Stimulated activated CD8-positive, alpha-beta memory T cell treated with anti-CD3 and anti-CD28 coated beads, Interleukin-4, amount 100 ng/mL, for 1 hour (primary cell): ENCODE results near the gene RNF220.
"Not testable (repeated sequence)": the region's sequence is repeated elsewhere in the genome, so short reads cannot be mapped to it uniquely, and the experiment has no call there.

Experiments used
- DNase-seq, 2 donors: peaks; one replicate each; pipeline ENCODE4 v3.0.0-alpha.2; 2020; ENCODE audit warnings: low read depth in 2 of 2, low spot score in 1 of 2

The RNF220 gene

DNA sequence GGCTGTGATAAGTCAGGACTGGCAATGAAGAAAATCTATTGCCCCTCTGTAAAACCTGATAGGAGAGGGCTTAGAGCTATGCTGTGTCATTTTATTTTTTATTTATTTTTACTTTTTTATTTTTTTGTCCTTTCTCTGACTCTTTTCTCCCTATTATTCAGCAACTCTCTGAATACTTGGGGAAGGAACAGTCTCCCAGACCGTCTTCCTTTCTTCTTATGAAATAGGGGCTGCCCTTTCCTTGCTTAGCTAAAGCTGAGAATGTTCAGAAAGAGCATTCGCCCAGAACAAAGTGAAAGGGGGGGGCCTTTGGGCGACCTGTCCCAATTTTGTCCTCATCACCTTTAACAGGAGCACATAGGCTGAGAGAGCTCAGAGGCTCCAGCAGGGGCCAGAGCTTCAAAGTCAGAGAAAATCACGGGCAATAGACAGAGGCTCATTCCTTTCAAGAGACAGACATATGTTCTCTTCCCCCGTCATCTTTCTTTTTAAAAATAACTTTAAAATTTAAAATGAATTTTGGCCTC lies 80.9 kb downstream of the RNF220 start:
- DNase-seq, result no peak

DNA sequence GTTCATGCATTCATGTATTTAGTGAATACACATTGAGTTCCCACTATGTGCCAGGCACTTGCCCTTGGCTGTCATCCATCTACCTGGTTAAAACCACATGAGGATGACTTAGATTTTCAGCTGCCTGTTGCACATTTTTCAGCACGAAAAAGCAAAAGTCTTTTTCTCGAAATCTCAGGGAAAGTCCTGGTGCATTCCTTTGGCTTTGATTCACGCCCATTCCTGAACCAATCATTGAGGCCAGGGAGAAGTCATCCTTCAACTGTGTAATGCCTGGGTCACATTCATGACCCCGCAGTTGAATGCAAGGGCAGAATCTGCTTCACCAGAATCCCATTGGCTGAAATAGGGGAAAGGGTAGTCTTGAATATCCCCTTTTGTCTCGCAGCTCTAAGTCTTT lies 84.4 kb downstream of the RNF220 start:
- no peak for DNase-seq

DNA sequence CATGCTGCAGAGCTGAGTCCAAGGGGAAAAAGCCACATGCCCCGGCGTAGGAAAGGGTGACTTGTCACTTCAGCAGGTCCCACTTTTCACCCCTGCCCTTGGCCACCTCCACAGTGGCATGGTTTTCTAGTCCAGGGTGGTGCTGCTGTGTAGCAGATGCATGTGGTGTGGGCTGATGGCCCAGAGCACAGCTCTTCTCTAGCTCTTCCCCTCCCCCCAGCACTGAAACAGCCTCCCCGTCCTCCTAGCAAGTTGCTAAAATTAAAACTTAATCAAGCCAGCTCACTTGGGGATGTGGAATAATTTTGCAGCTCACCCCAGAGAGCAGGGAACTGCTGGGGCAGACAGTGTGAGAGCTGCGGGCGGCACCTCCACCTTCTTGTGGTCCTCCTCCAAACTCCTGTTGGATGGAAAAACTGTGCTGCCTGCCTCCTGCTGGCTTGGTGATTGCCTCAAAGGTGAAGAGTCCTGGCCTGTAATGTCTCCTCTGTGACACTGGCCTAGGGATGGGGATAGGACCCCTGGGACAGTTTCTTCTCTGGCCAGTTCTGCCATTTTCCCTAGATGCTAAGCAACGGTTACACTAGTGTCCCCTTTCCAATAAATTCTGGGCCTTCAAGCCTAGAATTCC lies 91.6 kb downstream of the RNF220 start:
- DNase-seq, result no peak

DNA sequence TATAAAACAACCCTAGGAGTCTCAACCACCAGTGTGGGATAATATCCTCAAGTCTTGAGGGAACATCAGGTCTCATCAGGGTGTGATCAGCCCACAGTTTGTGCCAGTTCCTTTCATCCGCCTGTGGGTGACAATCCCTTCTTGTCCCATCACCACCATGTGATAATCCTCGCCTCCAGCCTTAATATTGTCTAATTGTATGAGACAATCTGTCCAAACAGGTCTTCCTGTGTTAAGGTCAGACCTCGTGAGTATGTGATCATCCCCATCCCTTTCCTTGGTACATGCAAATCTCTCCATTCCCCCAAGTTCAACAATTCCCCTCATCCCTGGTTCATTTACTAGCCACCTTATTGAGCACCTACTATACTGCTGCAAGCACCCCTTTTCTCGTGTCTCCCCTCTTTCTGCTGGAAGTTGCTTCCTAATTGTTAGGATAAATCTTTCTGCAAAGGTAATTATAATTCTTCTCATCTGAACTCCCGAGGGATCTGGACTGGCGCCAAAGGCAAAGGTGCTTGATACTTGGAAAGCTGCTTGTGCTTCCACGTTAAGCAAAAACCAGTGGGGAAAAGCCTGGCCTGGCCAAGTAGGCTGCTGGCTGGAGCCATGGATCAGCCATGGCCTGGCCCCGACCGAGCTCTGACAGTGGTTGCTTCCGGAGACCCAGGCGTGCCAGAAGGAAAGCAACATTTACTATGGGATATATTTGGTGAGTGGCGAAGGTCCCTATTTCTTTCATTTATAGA lies 92.5 kb downstream of the RNF220 start:
- DNase-seq, result no peak

DNA sequence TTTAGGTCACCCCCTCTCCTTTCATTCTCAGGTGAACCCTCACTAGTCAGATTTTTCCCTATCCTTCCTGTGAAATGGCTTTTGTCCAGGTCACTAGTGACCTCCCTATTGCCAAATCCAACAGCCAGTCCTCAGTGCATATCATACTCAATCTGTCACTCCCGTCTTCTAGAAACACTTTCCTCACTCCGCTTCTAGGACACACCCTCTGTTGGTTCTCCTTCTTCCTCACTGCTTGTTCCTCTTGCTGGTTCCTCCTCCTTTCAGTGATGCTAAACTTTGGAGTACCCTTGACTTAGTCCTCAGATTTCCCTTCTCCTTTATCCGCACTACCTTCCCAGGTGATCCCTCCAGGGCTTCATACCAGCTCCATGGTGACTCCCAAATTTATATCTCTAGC lies 94.3 kb downstream of the RNF220 start:
- no peak for DNase-seq

DNA sequence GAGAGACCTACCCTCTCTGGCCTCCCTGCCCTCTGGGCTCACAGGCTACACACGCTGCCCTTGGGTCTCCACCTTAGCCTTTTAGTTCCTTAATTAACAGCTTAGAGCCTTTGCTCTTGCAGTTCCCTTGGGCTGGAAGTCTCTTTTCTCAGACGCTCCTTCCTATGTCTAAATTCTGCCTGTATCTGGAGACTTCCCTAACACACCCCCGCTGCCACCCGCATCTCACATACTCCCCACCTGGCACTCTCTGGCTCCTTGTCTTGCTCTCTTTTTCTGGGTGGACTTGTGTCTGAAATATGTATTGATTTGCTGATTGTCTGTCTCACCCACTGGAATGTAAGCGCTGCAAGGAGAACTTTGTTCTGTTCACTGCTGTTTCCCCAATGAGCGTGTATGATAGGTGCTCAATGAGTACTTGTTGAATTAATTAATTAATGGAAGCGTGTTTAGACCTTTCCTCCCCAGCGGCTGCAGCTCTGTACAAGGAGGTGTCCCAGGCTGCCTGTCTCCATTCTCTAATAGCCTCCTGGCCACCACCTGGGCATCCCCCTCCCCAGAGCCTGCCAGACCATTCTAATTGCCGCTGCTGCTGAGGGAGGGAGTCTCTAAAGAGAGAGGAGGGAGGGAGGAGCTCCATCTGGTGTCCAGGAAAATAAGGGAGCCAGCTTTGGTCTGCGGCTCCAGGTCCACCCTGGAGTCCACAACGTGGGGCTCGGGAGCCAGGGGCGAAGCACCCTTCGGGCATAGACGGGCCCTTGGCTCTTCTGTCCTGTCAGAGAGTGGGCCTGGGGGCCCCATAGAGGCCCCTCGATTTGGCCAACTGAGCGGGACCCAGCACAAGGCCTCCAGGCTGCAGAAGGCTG lies 95.4 kb downstream of the RNF220 start:
- no peak for DNase-seq

DNA sequence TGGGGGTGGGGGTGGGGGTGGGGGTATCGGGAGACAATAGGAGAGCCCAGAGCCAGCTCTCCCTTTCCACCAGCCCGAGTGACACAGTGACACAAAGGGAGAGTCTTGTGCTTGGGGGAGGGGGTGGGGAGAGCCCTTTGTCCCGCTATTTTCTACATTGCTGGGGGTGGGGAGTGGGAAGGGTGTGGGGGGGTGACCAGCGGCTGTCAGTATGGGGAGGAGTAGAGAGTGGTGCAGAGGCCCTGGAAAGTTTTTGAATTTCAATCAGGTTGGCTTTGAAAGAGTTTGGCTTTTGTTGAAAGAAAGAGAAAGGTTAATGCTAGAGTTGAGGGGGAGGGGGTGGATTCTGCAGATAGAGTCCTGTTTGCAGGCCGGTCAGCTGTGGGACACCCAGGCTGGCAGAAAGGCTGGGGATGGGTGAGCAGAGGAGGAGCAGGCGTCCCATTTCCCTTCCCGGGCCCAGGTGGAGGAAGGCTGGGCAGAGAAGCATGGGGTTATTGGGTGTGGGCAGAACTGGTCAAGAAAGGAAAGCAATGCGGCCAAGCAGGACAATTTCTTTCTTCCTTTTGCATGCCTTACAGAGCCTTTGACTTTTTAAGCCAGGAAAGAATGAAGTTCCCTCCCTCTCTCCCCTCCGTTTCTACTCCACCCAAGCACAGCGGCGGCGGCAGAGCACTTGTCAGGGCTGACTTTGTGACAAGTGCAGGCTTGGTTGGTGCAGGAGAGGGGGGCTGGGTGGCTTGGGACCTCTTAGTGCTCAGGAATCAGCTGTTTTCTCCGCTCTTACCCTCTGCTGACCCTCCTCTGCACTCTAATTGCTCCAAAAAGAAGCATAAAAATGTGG lies 96.2 kb downstream of the RNF220 start:
- DNase-seq, result no peak

DNA sequence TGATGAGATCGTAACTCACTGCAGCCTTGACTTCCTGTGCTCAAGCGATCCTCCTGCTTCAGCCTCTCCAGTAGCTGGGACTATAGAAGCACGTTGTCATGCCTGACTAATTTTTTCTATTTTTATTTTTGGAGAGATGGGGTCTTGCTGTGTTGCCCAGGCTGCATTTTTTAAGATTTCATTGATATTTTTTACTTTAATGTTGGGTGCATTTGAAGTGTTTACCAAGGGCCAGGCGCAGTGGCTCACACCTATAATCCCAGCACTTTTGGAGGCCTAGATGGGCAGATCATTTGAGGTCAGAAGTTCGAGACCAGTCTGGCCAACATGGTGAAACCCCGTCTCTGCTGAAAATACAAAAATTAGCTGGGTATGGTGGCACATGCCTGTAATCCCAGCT lies 97.8 kb downstream of the RNF220 start:
- DNase-seq, result not testable (repeated sequence)

DNA sequence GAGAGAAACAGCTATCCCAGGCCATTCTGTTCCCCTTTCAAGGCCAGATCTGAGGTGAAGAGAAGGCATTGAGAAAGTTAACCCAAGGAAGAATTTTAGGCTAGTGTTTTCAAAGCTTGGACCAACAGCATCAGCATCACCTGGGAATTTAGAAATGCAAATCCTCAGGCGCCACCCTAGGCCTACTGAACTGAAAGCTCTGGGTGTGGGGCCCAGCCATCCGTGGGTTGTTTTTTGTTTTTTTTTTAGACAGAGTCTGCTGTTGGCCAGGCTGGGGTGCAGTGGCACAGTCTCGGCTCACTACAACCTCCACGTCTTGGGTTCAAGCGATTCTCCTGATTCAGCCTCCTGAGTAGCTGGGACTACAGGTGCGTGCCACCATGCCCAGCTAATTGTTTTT lies 98.6 kb downstream of the RNF220 start:
- no peak for DNase-seq

DNA sequence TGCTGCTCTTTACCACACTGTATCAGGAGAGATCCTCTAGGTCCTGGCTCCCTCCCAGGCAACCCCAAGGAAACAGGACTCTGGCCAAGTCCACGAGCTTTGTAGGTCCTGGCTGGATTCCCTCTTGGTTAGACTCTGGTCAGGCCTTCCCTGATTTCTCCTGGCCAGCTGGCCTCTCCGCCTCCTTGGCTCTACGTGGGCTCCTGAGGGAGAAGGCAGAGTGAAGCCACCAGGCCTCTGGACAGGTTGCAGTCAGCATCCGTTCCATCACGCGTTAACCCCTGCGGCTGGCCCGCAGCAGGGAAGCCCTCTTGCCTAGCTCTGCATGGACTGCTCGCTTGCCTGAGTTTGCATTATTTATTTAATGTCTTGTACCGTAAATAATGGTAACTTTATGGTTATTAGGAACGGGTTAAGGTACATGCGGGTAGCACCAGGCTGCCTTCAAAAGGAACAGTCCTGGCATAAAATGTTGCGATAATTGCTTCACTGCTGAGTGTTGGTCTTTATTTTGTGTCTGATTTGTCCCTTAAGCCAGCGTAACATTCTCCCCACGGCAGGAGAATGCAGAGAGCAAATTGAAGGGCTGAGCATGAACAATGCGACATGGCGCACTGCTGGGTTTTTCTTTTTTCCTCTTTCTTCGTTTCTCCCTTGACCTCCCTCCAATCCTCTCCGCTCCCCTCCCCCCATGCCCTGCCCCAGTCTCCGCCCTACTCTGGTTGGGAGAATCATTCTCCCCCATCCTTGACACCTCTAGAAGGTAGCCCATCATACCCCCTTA lies 100.3 kb downstream of the RNF220 start:
- no peak for DNase-seq

DNA sequence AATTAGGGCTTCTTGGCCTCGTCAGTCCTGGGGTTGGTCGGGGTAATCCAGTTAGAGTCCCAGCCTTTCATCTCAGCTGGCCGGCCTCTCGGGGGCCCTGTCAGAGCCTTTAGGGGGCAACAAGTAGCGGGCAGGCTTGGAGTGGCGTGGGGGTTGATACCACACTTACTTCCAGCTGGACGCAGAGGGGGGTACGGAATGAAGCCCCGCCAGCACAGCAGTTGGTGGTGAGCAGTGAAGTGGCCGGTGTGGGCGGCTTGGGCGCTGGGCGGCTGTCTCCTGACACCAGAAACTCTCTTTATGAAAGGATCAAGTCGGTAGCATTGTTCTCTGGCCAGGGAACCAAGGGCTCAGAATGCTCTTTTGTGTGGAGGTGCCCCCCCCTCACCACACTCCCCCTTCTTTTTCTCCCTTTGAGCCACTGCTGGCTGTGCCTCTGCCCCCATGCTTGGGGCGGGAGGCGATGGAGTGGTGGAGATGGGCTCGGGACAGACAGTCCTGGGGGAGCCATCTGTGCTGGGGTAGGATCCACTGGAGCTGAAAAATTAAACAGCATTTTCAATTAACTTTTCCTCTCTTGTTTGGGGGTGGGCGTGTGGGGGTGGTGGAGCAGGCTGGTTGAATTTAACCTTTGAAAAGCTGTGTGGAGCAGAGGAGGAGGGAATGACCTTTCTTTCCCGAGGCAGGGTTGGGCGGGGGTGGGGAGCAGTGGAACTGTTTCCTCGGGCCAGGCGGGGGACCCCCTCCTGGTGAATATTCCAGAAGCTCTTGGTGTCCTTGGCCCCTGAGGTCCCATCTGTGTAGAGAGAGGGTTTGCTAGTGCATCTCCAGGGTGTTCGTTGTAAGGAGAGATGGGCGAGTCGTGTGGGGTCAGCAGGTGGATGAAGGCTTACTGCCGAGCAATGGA lies 102.7 kb downstream of the RNF220 start:
- no peak for DNase-seq

DNA sequence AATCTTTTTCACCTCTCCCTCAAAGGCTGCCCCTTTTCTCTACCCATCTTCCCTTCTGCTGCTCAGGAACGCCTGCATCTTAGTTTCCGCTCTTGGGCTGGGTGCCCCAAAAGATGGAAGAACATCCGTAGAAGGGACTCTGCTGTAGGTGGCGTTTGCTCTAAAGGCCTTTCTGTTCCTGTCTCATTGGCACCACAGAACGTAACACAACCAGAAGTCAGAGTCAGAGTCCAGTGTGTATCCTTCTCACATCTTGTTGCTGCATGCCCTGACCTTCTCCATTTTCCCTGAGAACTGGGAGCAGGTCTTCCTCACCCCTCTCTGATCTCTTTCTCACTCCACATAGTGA lies 103.3 kb downstream of the RNF220 start:
- no peak for DNase-seq

DNA sequence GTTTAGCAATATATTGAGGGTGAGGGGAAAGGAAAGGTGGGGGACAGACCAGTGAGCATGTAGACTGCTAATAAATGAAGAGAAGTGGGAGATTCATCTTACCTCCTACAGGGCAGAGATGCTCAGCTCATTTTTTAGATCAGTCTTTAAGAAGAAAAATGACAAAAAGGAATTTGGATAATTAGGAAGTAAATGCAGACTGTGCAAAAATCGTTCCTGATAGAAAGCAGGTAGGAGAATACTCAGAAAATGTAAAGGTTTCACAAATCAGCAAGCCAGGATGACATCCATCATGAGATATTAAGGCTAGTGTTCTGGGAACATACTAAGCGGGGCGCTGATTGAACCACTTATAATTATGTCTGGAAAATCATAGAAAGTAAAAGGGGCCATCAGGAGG lies 106.3 kb downstream of the RNF220 start:
- DNase-seq, result no peak

DNA sequence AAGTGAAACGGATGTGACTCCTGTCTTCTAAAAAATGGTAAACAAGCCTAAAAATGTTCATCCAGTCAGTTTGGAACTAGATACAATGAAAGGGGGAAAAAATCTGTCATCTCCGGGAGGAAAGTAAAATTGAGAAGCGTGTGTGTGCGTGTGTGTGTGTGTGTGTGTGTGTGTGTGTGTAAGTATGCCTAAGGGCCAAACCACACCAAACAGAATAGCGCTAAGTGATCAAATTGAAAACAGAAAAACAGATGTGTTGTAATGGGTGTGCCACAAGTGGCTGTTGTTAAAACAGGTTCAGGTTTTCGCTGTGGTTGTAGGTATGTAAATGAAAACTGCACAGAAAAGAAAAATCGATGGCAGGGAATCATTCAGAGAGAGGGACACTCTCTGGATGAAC lies 106.7 kb downstream of the RNF220 start:
- DNase-seq, result no peak

DNA sequence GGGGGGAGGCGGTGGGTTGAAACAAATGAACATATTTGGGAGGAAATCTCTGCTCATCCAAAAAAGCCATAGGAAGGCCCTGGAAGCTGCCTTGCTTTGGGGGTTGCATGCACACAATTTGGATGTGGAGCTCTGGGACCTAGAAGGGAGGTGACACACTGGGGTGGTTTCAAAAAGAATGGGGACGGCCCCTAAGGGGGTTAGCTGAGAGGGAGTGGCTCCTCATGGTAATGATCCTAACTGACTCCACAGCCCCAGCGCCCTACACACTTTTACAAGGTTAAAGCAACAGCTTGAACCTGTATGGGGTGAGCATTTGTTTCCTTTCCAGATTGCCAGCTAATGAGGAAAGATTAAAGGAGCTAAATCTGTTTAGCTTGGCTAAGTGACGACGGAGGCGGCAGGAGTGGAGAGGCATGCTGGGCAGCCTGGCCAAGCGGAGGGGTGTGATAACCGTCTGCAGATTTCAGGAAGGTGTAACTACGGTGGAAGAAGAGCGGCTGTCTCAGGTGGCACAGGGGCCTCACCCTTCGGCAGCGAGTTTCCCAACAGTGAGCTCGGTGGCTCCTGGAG lies 107.3 kb downstream of the RNF220 start:
- DNase-seq, result no peak

DNA sequence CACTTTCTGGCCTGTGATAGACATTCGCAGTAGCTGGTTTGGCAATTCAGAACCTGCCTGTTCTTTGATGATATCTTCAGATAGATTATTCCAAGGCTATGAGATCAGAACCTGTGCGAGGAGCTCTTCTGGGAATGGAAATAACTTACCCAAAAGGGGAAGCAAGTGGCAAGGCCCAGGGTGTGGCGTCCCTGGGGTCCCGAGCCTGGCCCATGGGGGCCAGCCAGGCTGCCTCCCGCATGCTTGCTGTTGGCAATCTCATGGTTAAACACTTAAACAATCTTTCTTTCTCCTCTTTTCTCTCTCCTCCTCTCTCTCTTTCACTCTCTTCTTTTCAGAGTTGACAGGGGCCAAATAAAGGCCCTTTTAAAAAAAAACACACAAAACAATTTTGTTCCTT lies 108.1 kb downstream of the RNF220 start:
- DNase-seq, result no peak

DNA sequence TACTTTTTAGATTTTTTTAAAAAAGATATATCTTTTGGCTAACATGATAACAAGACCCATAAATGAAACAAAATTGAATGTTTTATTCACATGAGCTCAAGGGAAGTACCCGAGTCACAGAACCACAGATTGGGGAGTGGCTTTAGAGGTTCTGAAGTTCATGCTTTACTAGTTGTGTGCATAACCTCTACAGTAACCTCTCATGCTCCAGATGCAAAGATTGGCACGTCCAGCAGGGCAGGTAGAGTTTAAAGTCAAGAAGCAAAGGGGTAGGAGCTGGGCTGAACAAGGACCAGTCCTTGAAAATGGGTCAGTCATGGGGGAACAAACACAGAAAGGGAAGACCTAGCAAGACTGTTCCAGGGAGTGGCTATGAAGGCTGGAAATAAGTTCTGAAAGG lies 109.6 kb downstream of the RNF220 start:
- no peak for DNase-seq

DNA sequence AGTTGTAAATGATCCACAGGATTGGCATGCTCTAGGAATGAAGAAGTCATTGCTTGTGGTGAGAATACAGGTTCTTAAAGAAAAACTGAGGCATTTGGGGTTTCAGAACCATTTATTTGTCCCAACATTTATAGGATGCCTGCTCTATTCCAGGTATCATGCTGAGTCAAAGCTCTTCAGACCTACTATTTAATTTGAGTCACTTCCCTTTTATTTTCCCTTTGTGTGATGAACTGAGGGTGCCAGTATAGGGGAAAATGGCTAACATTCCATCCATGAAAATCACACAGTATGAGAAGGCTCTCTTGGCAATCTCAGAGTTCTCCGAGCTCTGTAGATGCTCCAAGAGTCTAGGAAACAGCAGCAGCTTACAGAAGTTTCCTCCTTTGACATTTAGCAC lies 110.4 kb downstream of the RNF220 start:
- DNase-seq, result no peak
